ENCODE results near the gene IQUB. TPM values are rescaled to one million over a fixed set of nuclear protein-coding genes. Genes with fewer than 3 reads are reported as not detected.

IQUB gene
- total RNA-seq, 4 donors from 2014 or later, result 0.83 to 13.3 (median 6.7) TPM

DNA sequence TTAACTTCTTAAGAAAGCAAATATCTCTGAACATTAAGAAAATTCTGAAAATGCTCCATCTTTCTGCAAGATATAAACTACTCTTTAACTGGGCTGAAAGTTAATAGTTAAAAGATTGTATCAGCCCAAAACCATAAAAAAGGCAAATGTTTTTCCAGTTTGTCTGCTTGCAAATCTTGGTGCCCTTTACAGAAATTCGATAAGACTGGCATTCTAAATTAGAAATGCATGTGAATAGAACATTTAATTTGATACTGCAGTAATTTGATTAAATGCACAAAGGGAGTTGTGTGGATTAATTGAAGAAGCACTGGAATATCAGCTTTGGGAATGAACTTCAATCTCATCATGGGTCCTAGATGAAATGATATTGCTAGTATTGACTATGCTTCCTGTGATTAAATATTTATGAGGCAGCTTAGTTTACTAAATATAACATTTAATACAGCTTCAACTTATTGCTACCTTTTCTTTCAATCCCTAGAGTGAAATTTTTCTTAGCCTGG, 78.4 kb downstream of the IQUB start:
- TF ChIP-seq EP300 (IDR thresholded peaks at IDR 0.05), result no peak
- no peak for DNase-seq (ENCODE audit: extremely low spot score)
- H3K36me3 ChIP-seq, result peaks cover 0 to 5% (median 0%) of the 10 kb centered on the region in 4 donors
- peaks cover 0 to 22% (median 11%) of the 10 kb centered on the region in 4 donors for H3K4me1 ChIP-seq
- intact Hi-C loops (cut with DNase I), result no loop called here
- no peaks in the 10 kb centered on the region for H3K27me3 ChIP-seq
- no peak overlapping the region for H3K27ac ChIP-seq (replicated peaks in 1 of 4)
- H3K4me3 ChIP-seq, result no peak overlapping the region
- WGBS, result 68% methylated on average over 1 of the region's 1 CpG
- H3K9me3 ChIP-seq, result no peaks in the 10 kb centered on the region

DNA sequence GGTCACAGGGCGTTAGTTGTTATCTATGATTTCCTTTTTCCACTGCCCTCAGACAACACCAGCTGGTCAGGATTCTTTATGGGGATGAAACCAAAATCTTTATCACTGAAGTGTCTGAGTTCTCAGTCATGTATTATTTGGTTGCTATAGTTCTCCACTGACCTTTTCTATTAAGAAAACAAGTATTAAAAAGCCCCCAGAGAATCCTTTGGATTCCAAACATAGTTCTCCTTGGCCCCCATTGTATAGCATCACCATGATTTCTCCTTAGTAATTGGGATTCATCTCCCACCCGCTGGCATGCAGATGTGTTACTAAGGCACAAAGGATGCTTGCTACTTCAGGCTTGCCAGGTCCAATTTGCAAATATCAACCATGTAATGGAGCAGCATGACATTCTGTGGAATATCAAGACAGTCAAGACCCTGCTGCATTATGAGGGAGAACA, 94.3 kb downstream of the IQUB start:
- no peaks in the 10 kb centered on the region for H3K9me3 ChIP-seq
- no peaks in the 10 kb centered on the region for H3K4me1 ChIP-seq
- 59% methylated on average over 2 of the region's 2 CpGs for WGBS
- intact Hi-C loops (cut with DNase I), result no loop called here
- no peaks in the 10 kb centered on the region for H3K36me3 ChIP-seq
- no peaks in the 10 kb centered on the region for H3K27me3 ChIP-seq
- no peak for DNase-seq (ENCODE audit: extremely low spot score)
- no peak overlapping the region for H3K27ac ChIP-seq (replicated peaks in 1 of 4)
- TF ChIP-seq POLR2A (IDR thresholded peaks at IDR 0.05; ENCODE audit: low read depth), result no peak
- no peak for TF ChIP-seq POLR2AphosphoS5 (IDR thresholded peaks at IDR 0.05)
- TF ChIP-seq EP300 (IDR thresholded peaks at IDR 0.05), result no peak
- TF ChIP-seq, protein P1, sequence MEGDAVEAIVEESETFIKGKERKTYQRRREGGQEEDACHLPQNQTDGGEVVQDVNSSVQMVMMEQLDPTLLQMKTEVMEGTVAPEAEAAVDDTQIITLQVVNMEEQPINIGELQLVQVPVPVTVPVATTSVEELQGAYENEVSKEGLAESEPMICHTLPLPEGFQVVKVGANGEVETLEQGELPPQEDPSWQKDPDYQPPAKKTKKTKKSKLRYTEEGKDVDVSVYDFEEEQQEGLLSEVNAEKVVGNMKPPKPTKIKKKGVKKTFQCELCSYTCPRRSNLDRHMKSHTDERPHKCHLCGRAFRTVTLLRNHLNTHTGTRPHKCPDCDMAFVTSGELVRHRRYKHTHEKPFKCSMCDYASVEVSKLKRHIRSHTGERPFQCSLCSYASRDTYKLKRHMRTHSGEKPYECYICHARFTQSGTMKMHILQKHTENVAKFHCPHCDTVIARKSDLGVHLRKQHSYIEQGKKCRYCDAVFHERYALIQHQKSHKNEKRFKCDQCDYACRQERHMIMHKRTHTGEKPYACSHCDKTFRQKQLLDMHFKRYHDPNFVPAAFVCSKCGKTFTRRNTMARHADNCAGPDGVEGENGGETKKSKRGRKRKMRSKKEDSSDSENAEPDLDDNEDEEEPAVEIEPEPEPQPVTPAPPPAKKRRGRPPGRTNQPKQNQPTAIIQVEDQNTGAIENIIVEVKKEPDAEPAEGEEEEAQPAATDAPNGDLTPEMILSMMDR (IDR thresholded peaks at IDR 0.05), result no peak
- no peak overlapping the region for H3K4me3 ChIP-seq

- intact Hi-C loops (cut with DNase I), result no loop called here
- Histone ChIP-seq H3K4me1 (no peaks in the 10 kb centered on the region), H3K27ac (replicated peaks in 1 of 4) (no peak overlapping the region), H3K36me3 (no peaks in the 10 kb centered on the region), H3K27me3 (no peaks in the 10 kb centered on the region), H3K9me3 (no peaks in the 10 kb centered on the region), H3K4me3 (no peak overlapping the region)
- TF ChIP-seq EP300 (IDR thresholded peaks at IDR 0.05), result no peak
- no peak for TF ChIP-seq POLR2AphosphoS5 (IDR thresholded peaks at IDR 0.05)
- TF ChIP-seq, protein P1 (IDR thresholded peaks at IDR 0.05), result no peak
- DNase-seq (ENCODE audit: extremely low spot score), result no peak
- 77% methylated on average over 1 of the region's 1 CpG for WGBS
Measured at GRCh38 chr7:123439191-123439590, 95.2 kb downstream of the IQUB start.

DNA sequence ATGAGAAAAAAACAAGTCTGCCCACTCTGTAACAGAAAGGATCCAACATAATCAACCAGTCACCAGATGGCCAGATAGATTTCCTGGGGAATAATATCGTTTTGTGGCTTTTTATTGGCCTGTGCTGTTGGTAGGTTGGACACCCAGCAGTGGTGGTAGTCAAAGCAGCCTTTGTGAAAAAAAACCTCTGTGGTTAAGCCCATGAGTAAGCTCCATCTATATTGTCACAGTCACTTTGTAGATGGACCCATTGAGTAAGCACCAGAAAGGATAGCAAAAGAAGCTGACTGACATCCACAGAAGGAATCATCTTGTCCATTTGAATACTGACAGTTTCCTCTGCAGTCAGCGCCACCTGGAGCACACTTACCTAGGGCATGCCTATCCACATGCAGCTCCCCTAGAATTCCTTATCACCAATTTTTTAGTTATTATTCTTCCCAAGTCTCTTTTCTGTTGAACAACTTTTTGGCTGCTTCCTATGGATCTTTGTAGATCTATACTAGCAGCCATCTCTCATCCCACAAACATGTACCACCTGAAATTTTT, 96.9 kb downstream of the IQUB start:
- 79% methylated on average over 2 of the region's 2 CpGs for WGBS
- DNase-seq (ENCODE audit: extremely low spot score), result no peak
- no peak overlapping the region for H3K27ac ChIP-seq (replicated peaks in 1 of 4)
- TF ChIP-seq, protein P1 (IDR thresholded peaks at IDR 0.05), result no peak
- TF ChIP-seq POLR2A (IDR thresholded peaks at IDR 0.05; ENCODE audit: low read depth) (no peak), POLR2AphosphoS5 (IDR thresholded peaks at IDR 0.05) (no peak), EP300 (IDR thresholded peaks at IDR 0.05) (no peak)
- intact Hi-C loops (cut with DNase I), result no loop called here
- peaks cover 0 to 15% (median 9%) of the 10 kb centered on the region in 4 donors for H3K4me1 ChIP-seq
- H3K27me3 ChIP-seq, result no peaks in the 10 kb centered on the region
- no peak overlapping the region for H3K4me3 ChIP-seq
- H3K9me3 ChIP-seq, result no peaks in the 10 kb centered on the region
- no peaks in the 10 kb centered on the region for H3K36me3 ChIP-seq

DNA sequence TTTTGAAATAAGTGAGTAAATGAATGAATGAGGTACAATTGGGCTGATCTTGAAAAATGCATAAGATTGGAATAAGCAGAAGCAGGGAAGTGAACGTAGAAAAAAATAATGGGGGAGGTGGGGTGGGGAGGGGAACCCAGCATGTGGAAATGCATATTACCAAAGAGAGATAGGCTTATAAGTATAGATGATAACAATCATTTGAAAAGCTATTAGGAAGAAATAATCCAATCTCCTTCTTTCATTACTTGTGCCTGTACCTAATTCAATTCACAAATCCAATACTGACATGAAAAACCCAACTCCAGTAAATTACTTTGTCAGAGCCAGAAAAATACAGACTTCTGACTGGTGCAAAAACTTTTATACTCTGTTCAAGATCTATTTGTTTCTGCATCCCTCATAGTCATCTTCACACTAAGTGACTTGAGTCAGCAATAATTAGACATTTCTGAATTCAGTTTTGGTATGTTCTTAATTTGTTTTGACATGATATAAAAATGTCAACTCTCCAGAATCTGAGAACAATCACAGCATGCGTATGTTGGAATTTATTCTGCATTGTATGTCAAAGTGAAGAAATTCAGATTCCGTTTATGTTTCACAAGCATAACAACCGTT, 99.2 kb downstream of the IQUB start:
- DNase-seq (ENCODE audit: extremely low spot score), result no peak
- Histone ChIP-seq H3K9me3 (no peaks in the 10 kb centered on the region), H3K27me3 (no peaks in the 10 kb centered on the region), H3K4me3 (no peak overlapping the region), H3K4me1 (peaks cover 0 to 17% (median 9%) of the 10 kb centered on the region in 4 donors), H3K27ac (replicated peaks in 1 of 4) (no peak overlapping the region), H3K36me3 (no peaks in the 10 kb centered on the region)
- intact Hi-C loops (cut with DNase I), result no loop called here
- WGBS, result 40% methylated on average over 4 of the region's 4 CpGs
- TF ChIP-seq POLR2A (IDR thresholded peaks at IDR 0.05; ENCODE audit: low read depth), result no peak

All from esophagus muscularis mucosa (tissue), 4 donors.